GM12878 (cell line): Measurements from ENCODE around the gene INTS13. TPM values are rescaled to one million over a fixed set of nuclear protein-coding genes. Genes with fewer than 3 reads are reported as not detected.

Source experiments
- ATF2 ChIP-seq: IDR thresholded peaks from 2 replicates; pipeline ENCODE4 v1.6.1; 2012; ENCODE audit warnings: low read length, inconsistent platforms
- CBX3 ChIP-seq: fragments of 200-600 bp; sonication (generic); IDR thresholded peaks from 2 replicates; pipeline ENCODE4 v1.6.1; 2016; ENCODE audit warnings: low read depth, borderline replicate concordance
- CUX1 ChIP-seq: IDR thresholded peaks from 2 replicates; pipeline ENCODE4 v1.6.1; 2012; ENCODE audit warnings: improper control_type of control experiment, low read depth, low read length; ENCODE audit not compliant: insufficient replicate concordance
- EP300 ChIP-seq, 2 experiments: fragments of 150-350 bp in 1 of 2; IDR thresholded peaks; 2 replicates each; pipeline ENCODE4 v1.6.1; 2011 to 2012; ENCODE audit warnings: low read depth in 2 of 2, low read length in 2 of 2, borderline replicate concordance in 1 of 2, improper control_type of control experiment in 1 of 2, inconsistent platforms in 1 of 2; ENCODE audit not compliant: control insufficient read depth in 1 of 2
- FOS ChIP-seq: IDR thresholded peaks from 3 replicates; pipeline ENCODE4 v1.6.1; 2011; ENCODE audit warnings: borderline replicate concordance; ENCODE audit not compliant: insufficient read length; ENCODE audit errors: extremely low read depth
- IKZF1 ChIP-seq: fragments of 450-650 bp; conservative IDR thresholded peaks from 2 replicates; pipeline ENCODE4 v1.6.1; 2017; ENCODE audit warnings: antibody characterized with exemption, mild to moderate bottlenecking
- IRF5 ChIP-seq: fragments of 450-650 bp; IDR thresholded peaks from 2 replicates; pipeline ENCODE4 v1.6.1; 2017; ENCODE audit warnings: borderline replicate concordance
- MAX ChIP-seq: IDR thresholded peaks from 2 replicates; pipeline ENCODE4 v1.6.1; 2012; ENCODE audit warnings: low read depth, low read length, improper control_type of control experiment
- NFIC ChIP-seq: IDR thresholded peaks from 2 replicates; pipeline ENCODE4 v1.6.1; 2012; ENCODE audit warnings: low read depth, mild to moderate bottlenecking, inconsistent platforms, low read length, moderate library complexity
- PBX3 ChIP-seq: IDR thresholded peaks from 2 replicates; pipeline ENCODE4 v1.6.1; 2011; ENCODE audit warnings: mild to moderate bottlenecking, low read depth, low read length, moderate library complexity; ENCODE audit not compliant: insufficient replicate concordance
- PKNOX1 ChIP-seq: fragments of 450-650 bp; IDR thresholded peaks from 2 replicates; pipeline ENCODE4 v1.6.1; 2016; ENCODE audit warnings: mild to moderate bottlenecking
- SIX5 ChIP-seq: IDR thresholded peaks from 2 replicates; pipeline ENCODE4 v1.6.1; 2011; ENCODE audit warnings: mild to moderate bottlenecking, low read depth, low read length, moderate library complexity; ENCODE audit not compliant: severe bottlenecking
- SMAD1 ChIP-seq: fragments of 450-650 bp; IDR thresholded peaks from 2 replicates; pipeline ENCODE4 v1.6.1; 2018; ENCODE audit warnings: mild to moderate bottlenecking, low read depth; ENCODE audit not compliant: partially characterized antibody
- SUZ12 ChIP-seq: fragments of 200-600 bp; sonication (generic); IDR thresholded peaks from one replicate; pipeline ENCODE4 v1.6.1; 2018; ENCODE audit warnings: antibody characterized with exemption, mild to moderate bottlenecking; ENCODE audit not compliant: unreplicated experiment
- USF2 ChIP-seq: IDR thresholded peaks from 2 replicates; pipeline ENCODE4 v1.6.1; 2011; ENCODE audit warnings: low read depth, low read length, improper control_type of control experiment, borderline replicate concordance
- ZBED1 ChIP-seq: IDR thresholded peaks from 2 replicates; pipeline ENCODE4 v1.6.1; 2016; ENCODE audit warnings: borderline replicate concordance
- ZSCAN29 ChIP-seq: fragments of 450-650 bp; IDR thresholded peaks from 2 replicates; pipeline ENCODE4 v1.6.1; 2017; ENCODE audit warnings: mild to moderate bottlenecking, moderate library complexity
- polyA plus RNA-seq, 11 experiments: library from polyadenylated mRNA; depleted of rRNA in 4 of 11; unstranded in 6 of 11; stranded (reverse) in 5 of 11; fragments of >200 nt; fragmentation: Nextera tagmentation in 4 of 11; fragmentation: Illumina TruSeq in 1 of 11; extraction: Ambion mirVana in 4 of 11; extraction: Trizol in 1 of 11; gene quantifications; 1 replicate in 1 of 11; 2 replicates in 10 of 11; pipeline versions ENCODE4 v1.2.1 to v1.2.3, GENCODE V29; 2011 to 2016; ENCODE audit warnings: inconsistent platforms in 2 of 11, missing spikeins in 2 of 11, low read depth in 1 of 11
- total RNA-seq, 4 experiments: library from RNA; depleted of rRNA in 3 of 4; stranded (reverse); fragments of >200 nt in 3 of 4; fragmentation: Illumina TruSeq in 1 of 4; extraction: Trizol in 1 of 4; gene quantifications; 2 replicates each; pipeline versions ENCODE4 v1.2.1 to v1.2.3, GENCODE V29; 2013 to 2021

INTS13 gene
- total and polyA plus RNA-seq, 10 of the 15 experiments (the other 5 are each of a cell fraction or from before 2014, with no cell fraction given), result 33.4 to 72.0 (median 59.9) TPM

GRCh38 chr12:26939192-26939832 is 1.5 kb upstream of the INTS13 start (continued):
- peak; percentile 85 for TF ChIP-seq PKNOX1
- no peak for TF ChIP-seq NFIC
- TF ChIP-seq MAX, result peak; percentile 70; the same call in 1 of the 2 replicates
- no peak for TF ChIP-seq CBX3
- TF ChIP-seq USF2, result no peak
- TF ChIP-seq ZSCAN29, result no peak
- no peak for TF ChIP-seq SMAD1
- no peak for TF ChIP-seq IRF5
- TF ChIP-seq SUZ12, result no peak
- TF ChIP-seq ZBED1, result no peak
- TF ChIP-seq CUX1, result no peak
- no peak for TF ChIP-seq FOS
- TF ChIP-seq EP300 (IDR thresholded peaks at IDR 0.05; ENCODE audit: borderline replicate concordance in 1 of 2, control insufficient read depth in 1 of 2, low read depth in 2 of 2, low read length in 2 of 2), result no peak
- no peak for TF ChIP-seq IKZF1
- TF ChIP-seq PBX3, result peak; percentile 75
- no peak for TF ChIP-seq SIX5
- TF ChIP-seq ATF2, result no peak
